ENCODE results near the gene TIMM29. TPM values are rescaled to one million over a fixed set of nuclear protein-coding genes. Genes with fewer than 3 reads are reported as not detected.

TIMM29 gene
- polyA plus RNA-seq, 2 of the 4 experiments (the other 2 are of a cell fraction), result 9.1 to 20.5 TPM

- TF ChIP-seq, protein P1, sequence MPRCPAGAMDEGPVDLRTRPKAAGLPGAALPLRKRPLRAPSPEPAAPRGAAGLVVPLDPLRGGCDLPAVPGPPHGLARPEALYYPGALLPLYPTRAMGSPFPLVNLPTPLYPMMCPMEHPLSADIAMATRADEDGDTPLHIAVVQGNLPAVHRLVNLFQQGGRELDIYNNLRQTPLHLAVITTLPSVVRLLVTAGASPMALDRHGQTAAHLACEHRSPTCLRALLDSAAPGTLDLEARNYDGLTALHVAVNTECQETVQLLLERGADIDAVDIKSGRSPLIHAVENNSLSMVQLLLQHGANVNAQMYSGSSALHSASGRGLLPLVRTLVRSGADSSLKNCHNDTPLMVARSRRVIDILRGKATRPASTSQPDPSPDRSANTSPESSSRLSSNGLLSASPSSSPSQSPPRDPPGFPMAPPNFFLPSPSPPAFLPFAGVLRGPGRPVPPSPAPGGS (IDR thresholded peaks at IDR 0.05), result no peak
- no peak for TF ChIP-seq HOXB5 (CRISPR knock-in tag; IDR thresholded peaks at IDR 0.05)
- TF ChIP-seq MAZ (IDR thresholded peaks at IDR 0.05; ENCODE audit: borderline replicate concordance, low read depth, low read length), result no peak
- FAIRE-seq, result no peak
- Histone ChIP-seq H3K4me2 (no peak overlapping the region), H3K4me3 (no peak overlapping the region), H3K4me1 (no peaks in the 10 kb centered on the region), H3K9me3 (no peaks in the 10 kb centered on the region), H3K27ac (no peak overlapping the region)
- WGBS (ENCODE audit: missing lambda C conversion rate), result 88% methylated on average over 25 of the region's 43 CpGs
- POLR2A ChIA-PET, result no interaction called here
- no peak for ATAC-seq
- CTCF ChIA-PET, result interaction anchor here (0.7 kb wide), 1 partner anchor 14 kb away, joined by 3 read pairs; no protein-coding TSS in a partner anchor
- DNase-seq (ENCODE audit: low read depth in 1 of 2, low spot score in 1 of 2), result no peak
Observed at GRCh38 chr19:10921199-10921909, 7.3 kb upstream of the TIMM29 start.

- no peak for TF ChIP-seq POLR2AphosphoS2 (conservative IDR thresholded peaks at IDR 0.05; ENCODE audit: low read length)
- no peak for TF ChIP-seq RFX5 (IDR thresholded peaks at IDR 0.05)
- no peak for TF ChIP-seq ZNF302 (CRISPR knock-in tag; IDR thresholded peaks at IDR 0.05)
- no peak for TF ChIP-seq MAZ (IDR thresholded peaks at IDR 0.05; ENCODE audit: borderline replicate concordance, low read depth, low read length)
- no peak for TF ChIP-seq MYC (IDR thresholded peaks at IDR 0.05; ENCODE audit: borderline replicate concordance, low read length)
- no peak for TF ChIP-seq CEBPB (IDR thresholded peaks at IDR 0.05)
- no peak for TF ChIP-seq HDAC2 (IDR thresholded peaks at IDR 0.05)
- no peak for TF ChIP-seq KDM1A (IDR thresholded peaks at IDR 0.05; ENCODE audit: low read depth)
- no peak for TF ChIP-seq HOXB5 (CRISPR knock-in tag; IDR thresholded peaks at IDR 0.05)
- no peak for TF ChIP-seq RNF2 (IDR thresholded peaks at IDR 0.05; ENCODE audit: borderline replicate concordance, low read depth)
- TF ChIP-seq KDM5A (IDR thresholded peaks at IDR 0.05), result no peak
- TF ChIP-seq, protein P2, sequence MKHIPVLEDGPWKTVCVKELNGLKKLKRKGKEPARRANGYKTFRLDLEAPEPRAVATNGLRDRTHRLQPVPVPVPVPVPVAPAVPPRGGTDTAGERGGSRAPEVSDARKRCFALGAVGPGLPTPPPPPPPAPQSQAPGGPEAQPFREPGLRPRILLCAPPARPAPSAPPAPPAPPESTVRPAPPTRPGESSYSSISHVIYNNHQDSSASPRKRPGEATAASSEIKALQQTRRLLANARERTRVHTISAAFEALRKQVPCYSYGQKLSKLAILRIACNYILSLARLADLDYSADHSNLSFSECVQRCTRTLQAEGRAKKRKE (CRISPR knock-in tag; IDR thresholded peaks at IDR 0.05; ENCODE audit: low read depth), result no peak
- no peak for TF ChIP-seq HES2 (IDR thresholded peaks at IDR 0.05)
- TF ChIP-seq NPAS2 (CRISPR knock-in tag; IDR thresholded peaks at IDR 0.05; ENCODE audit: borderline replicate concordance), result no peak
- no peak overlapping the region for H3K27ac ChIP-seq
- no peak for ATAC-seq
- FAIRE-seq, result no peak
- no peaks in the 10 kb centered on the region for H3K9me3 ChIP-seq
- ChIA-PET POLR2A (no interaction called here), CTCF (interaction anchor here (0.7 kb wide), 1 partner anchor 14 kb away, joined by 3 read pairs; no protein-coding TSS in a partner anchor)
- DNase-seq (ENCODE audit: low read depth in 1 of 2, low spot score in 1 of 2), result no peak
- no peak overlapping the region for H3K4me2 ChIP-seq
- H3K4me3 ChIP-seq, result no peak overlapping the region
- WGBS (ENCODE audit: missing lambda C conversion rate), result 95% methylated on average over 19 of the region's 33 CpGs
- no peaks in the 10 kb centered on the region for H3K4me1 ChIP-seq
Observed at GRCh38 chr19:10921910-10922637, 6.5 kb upstream of the TIMM29 start.

- no peak for ATAC-seq
- TF ChIP-seq RCOR1 (IDR thresholded peaks at IDR 0.05; ENCODE audit: low read depth, low read length) (no peak), NFE2L2 (conservative IDR thresholded peaks at IDR 0.05; ENCODE audit: low read length) (no peak), MAX (IDR thresholded peaks at IDR 0.05) (no peak), EP300 (IDR thresholded peaks at IDR 0.05) (no peak), KDM1A (IDR thresholded peaks at IDR 0.05; ENCODE audit: low read depth) (no peak), TP53 (CRISPR knock-in tag; IDR thresholded peaks at IDR 0.05) (no peak), ZNF302 (CRISPR knock-in tag; IDR thresholded peaks at IDR 0.05) (no peak), HOXB5 (CRISPR knock-in tag; IDR thresholded peaks at IDR 0.05) (no peak), ZC3H11A (IDR thresholded peaks at IDR 0.05) (no peak), HOXA7 (CRISPR knock-in tag; IDR thresholded peaks at IDR 0.05) (no peak), ZSCAN20 (CRISPR knock-in tag; IDR thresholded peaks at IDR 0.05) (no peak), NR3C1 (IDR thresholded peaks at IDR 0.05) (no peak)
- TF ChIP-seq, protein P2 (CRISPR knock-in tag; IDR thresholded peaks at IDR 0.05; ENCODE audit: low read depth), result no peak
- TF ChIP-seq, protein P3, sequence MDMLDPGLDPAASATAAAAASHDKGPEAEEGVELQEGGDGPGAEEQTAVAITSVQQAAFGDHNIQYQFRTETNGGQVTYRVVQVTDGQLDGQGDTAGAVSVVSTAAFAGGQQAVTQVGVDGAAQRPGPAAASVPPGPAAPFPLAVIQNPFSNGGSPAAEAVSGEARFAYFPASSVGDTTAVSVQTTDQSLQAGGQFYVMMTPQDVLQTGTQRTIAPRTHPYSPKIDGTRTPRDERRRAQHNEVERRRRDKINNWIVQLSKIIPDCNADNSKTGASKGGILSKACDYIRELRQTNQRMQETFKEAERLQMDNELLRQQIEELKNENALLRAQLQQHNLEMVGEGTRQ (IDR thresholded peaks at IDR 0.05), result no peak
- DNase-seq (ENCODE audit: low read depth in 1 of 2, low spot score in 1 of 2), result no peak
- no peak for FAIRE-seq
- H3K27ac ChIP-seq, result no peak overlapping the region
- H3K4me3 ChIP-seq, result no peak overlapping the region
- H3K9me3 ChIP-seq, result no peaks in the 10 kb centered on the region
- no peak overlapping the region for H3K4me2 ChIP-seq
- 0 out of 3 replicates have a peak, but pooled peaks cover 5% of the 10 kb centered on the region for H3K4me1 ChIP-seq
- POLR2A ChIA-PET, result no interaction called here
- CTCF ChIA-PET, result no interaction called here
- 88% methylated on average over 13 of the region's 13 CpGs for WGBS (ENCODE audit: missing lambda C conversion rate)
Observed at GRCh38 chr19:10922638-10923014, 6.0 kb upstream of the TIMM29 start.

Data from A549 (cell line).